ENCODE measurements around the gene CCSER1.

DNA sequence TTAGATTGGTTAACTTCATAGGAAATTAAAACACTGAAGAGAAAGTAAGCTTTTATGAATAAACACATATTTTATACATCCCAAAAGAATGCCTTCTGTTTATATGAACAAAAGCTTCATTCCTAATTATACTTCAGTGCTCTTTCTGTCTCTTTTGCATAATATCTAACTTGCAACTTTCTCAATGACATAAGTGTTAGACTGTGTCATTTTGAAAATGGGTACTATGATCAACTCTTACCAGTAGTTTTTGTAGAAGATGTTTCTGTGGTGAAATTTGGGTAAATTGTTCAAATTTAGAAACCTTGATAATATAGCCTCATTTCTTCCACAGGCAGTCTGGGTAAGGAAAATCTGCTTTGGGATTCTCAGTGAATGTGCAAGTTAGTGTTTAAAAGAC, 991.4 kb downstream of the CCSER1 start:
- TF ChIP-seq BCL11A (IDR thresholded peaks at IDR 0.05; ENCODE audit: low read depth in 2 of 2, low read length in 2 of 2) (no peak), POLR2A (IDR thresholded peaks at IDR 0.05; ENCODE audit: control extremely low read depth in 1 of 2, low read depth in 2 of 2, low read length in 2 of 2) (no peak), CTCF (IDR thresholded peaks at IDR 0.05; ENCODE audit: control extremely low read depth in 1 of 3, insufficient read depth in 1 of 3, low read depth in 1 of 3, low read length in 3 of 3) (no peak), SIRT6 (IDR thresholded peaks at IDR 0.05; ENCODE audit: low read length) (no peak), CEBPB (IDR thresholded peaks at IDR 0.05; ENCODE audit: low read depth, low read length) (no peak), HDAC6 (IDR thresholded peaks at IDR 0.05; ENCODE audit: low read depth, low read length) (no peak), SRF (IDR thresholded peaks at IDR 0.05; ENCODE audit: low read depth, low read length) (no peak), TAF1 (IDR thresholded peaks at IDR 0.05; ENCODE audit: low read depth, low read length) (no peak), MAX (IDR thresholded peaks at IDR 0.05) (no peak), YY1 (IDR thresholded peaks at IDR 0.05; ENCODE audit: low read depth, low read length) (no peak)
- TF ChIP-seq, protein P1, sequence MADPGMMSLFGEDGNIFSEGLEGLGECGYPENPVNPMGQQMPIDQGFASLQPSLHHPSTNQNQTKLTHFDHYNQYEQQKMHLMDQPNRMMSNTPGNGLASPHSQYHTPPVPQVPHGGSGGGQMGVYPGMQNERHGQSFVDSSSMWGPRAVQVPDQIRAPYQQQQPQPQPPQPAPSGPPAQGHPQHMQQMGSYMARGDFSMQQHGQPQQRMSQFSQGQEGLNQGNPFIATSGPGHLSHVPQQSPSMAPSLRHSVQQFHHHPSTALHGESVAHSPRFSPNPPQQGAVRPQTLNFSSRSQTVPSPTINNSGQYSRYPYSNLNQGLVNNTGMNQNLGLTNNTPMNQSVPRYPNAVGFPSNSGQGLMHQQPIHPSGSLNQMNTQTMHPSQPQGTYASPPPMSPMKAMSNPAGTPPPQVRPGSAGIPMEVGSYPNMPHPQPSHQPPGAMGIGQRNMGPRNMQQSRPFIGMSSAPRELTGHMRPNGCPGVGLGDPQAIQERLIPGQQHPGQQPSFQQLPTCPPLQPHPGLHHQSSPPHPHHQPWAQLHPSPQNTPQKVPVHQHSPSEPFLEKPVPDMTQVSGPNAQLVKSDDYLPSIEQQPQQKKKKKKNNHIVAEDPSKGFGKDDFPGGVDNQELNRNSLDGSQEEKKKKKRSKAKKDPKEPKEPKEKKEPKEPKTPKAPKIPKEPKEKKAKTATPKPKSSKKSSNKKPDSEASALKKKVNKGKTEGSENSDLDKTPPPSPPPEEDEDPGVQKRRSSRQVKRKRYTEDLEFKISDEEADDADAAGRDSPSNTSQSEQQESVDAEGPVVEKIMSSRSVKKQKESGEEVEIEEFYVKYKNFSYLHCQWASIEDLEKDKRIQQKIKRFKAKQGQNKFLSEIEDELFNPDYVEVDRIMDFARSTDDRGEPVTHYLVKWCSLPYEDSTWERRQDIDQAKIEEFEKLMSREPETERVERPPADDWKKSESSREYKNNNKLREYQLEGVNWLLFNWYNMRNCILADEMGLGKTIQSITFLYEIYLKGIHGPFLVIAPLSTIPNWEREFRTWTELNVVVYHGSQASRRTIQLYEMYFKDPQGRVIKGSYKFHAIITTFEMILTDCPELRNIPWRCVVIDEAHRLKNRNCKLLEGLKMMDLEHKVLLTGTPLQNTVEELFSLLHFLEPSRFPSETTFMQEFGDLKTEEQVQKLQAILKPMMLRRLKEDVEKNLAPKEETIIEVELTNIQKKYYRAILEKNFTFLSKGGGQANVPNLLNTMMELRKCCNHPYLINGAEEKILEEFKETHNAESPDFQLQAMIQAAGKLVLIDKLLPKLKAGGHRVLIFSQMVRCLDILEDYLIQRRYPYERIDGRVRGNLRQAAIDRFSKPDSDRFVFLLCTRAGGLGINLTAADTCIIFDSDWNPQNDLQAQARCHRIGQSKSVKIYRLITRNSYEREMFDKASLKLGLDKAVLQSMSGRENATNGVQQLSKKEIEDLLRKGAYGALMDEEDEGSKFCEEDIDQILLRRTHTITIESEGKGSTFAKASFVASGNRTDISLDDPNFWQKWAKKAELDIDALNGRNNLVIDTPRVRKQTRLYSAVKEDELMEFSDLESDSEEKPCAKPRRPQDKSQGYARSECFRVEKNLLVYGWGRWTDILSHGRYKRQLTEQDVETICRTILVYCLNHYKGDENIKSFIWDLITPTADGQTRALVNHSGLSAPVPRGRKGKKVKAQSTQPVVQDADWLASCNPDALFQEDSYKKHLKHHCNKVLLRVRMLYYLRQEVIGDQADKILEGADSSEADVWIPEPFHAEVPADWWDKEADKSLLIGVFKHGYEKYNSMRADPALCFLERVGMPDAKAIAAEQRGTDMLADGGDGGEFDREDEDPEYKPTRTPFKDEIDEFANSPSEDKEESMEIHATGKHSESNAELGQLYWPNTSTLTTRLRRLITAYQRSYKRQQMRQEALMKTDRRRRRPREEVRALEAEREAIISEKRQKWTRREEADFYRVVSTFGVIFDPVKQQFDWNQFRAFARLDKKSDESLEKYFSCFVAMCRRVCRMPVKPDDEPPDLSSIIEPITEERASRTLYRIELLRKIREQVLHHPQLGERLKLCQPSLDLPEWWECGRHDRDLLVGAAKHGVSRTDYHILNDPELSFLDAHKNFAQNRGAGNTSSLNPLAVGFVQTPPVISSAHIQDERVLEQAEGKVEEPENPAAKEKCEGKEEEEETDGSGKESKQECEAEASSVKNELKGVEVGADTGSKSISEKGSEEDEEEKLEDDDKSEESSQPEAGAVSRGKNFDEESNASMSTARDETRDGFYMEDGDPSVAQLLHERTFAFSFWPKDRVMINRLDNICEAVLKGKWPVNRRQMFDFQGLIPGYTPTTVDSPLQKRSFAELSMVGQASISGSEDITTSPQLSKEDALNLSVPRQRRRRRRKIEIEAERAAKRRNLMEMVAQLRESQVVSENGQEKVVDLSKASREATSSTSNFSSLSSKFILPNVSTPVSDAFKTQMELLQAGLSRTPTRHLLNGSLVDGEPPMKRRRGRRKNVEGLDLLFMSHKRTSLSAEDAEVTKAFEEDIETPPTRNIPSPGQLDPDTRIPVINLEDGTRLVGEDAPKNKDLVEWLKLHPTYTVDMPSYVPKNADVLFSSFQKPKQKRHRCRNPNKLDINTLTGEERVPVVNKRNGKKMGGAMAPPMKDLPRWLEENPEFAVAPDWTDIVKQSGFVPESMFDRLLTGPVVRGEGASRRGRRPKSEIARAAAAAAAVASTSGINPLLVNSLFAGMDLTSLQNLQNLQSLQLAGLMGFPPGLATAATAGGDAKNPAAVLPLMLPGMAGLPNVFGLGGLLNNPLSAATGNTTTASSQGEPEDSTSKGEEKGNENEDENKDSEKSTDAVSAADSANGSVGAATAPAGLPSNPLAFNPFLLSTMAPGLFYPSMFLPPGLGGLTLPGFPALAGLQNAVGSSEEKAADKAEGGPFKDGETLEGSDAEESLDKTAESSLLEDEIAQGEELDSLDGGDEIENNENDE (IDR thresholded peaks at IDR 0.05; ENCODE audit: insufficient replicate concordance, low read length): no peak
